Measurements from ENCODE around the gene MGARP. TPM values are rescaled to one million over a fixed set of nuclear protein-coding genes. Genes with fewer than 3 reads are reported as not detected.
"Not testable (repeated sequence)": the region's sequence is repeated elsewhere in the genome, so short reads cannot be mapped to it uniquely, and the experiment has no call there.

MGARP gene
- total RNA-seq, result 2.2 TPM

GRCh38 chr4:139279760-139280620, at the start of gene MGARP:
Gene MGARP, minus strand, starts transcription at chr4:139280225. Its CDS starts 67 bp downstream, at chr4:139280158.
- no peak for DNase-seq (ENCODE audit: extremely low spot score in 2 of 2)
- Histone ChIP-seq H3K27me3 (no peaks in the 10 kb centered on the region), H3K9me3 (no peaks in the 10 kb centered on the region), H3K27ac (peak within 1 kb of the TSS; percentile 50), H3K4me1 (peaks cover 11% of the 10 kb centered on the region), H3K36me3 (no peaks in the 10 kb centered on the region), H3K4me3 (peak within 1 kb of the TSS; percentile 52 to 57)
- intact Hi-C loops (cut with DNase I), result no loop called here
- no peak for TF ChIP-seq CTCF (IDR thresholded peaks at IDR 0.05)
- no peak for TF ChIP-seq POLR2AphosphoS5 (IDR thresholded peaks at IDR 0.05; ENCODE audit: insufficient read depth in 1 of 2, low read depth in 1 of 2)
- TF ChIP-seq POLR2A (IDR thresholded peaks at IDR 0.05), result no peak

GRCh38 chr4:139329665-139330200, 49.7 kb upstream of the MGARP start:
- intact Hi-C loops (cut with DNase I), result no loop called here
- DNase-seq (ENCODE audit: extremely low spot score in 2 of 2), result no peak
- H3K27me3 ChIP-seq, result no peaks in the 10 kb centered on the region
- peaks cover 5% of the 10 kb centered on the region for H3K4me1 ChIP-seq
- peaks cover 0 to 13% of the 10 kb centered on the region in 2 donors for H3K36me3 ChIP-seq
- H3K27ac ChIP-seq, result no peak overlapping the region
- H3K9me3 ChIP-seq, result no peaks in the 10 kb centered on the region
- TF ChIP-seq CTCF (IDR thresholded peaks at IDR 0.05) (no peak), POLR2A (IDR thresholded peaks at IDR 0.05) (no peak), POLR2AphosphoS5 (IDR thresholded peaks at IDR 0.05; ENCODE audit: insufficient read depth in 1 of 2, low read depth in 1 of 2) (no peak)
- no peak overlapping the region for H3K4me3 ChIP-seq

- intact Hi-C loops (cut with DNase I), result no loop called here
- H3K4me3 ChIP-seq, result no peak overlapping the region
- H3K4me1 ChIP-seq, result peaks cover 22% of the 10 kb centered on the region
- no peaks in the 10 kb centered on the region for H3K9me3 ChIP-seq
- H3K27me3 ChIP-seq, result no peaks in the 10 kb centered on the region
- no peak for TF ChIP-seq POLR2A (IDR thresholded peaks at IDR 0.05)
- TF ChIP-seq CTCF (IDR thresholded peaks at IDR 0.05), result no peak
- no peak for TF ChIP-seq POLR2AphosphoS5 (IDR thresholded peaks at IDR 0.05; ENCODE audit: insufficient read depth in 1 of 2, low read depth in 1 of 2)
- no peak for DNase-seq (ENCODE audit: extremely low spot score in 2 of 2)
- no peak overlapping the region for H3K27ac ChIP-seq
- H3K36me3 ChIP-seq, result peaks cover 0 to 13% of the 10 kb centered on the region in 2 donors
These were observed 44.6 kb upstream of the MGARP start for GRCh38 chr4:139324620-139325019.

GRCh38 chr4:139322541-139322940, 42.5 kb upstream of the MGARP start:
- H3K4me3 ChIP-seq; intact Hi-C loops (cut with DNase I); H3K27me3 ChIP-seq; H3K27ac ChIP-seq; H3K36me3 ChIP-seq; DNase-seq (ENCODE audit: extremely low spot score in 2 of 2); H3K9me3 ChIP-seq: not testable (repeated sequence)
- peaks cover 22% of the 10 kb centered on the region for H3K4me1 ChIP-seq

- intact Hi-C loops (cut with DNase I); H3K27ac ChIP-seq; H3K4me3 ChIP-seq; DNase-seq (ENCODE audit: extremely low spot score in 2 of 2); H3K9me3 ChIP-seq; H3K36me3 ChIP-seq; H3K27me3 ChIP-seq: not testable (repeated sequence)
- H3K4me1 ChIP-seq, result peaks cover 22% of the 10 kb centered on the region
These were observed 42.0 kb upstream of the MGARP start for GRCh38 chr4:139322070-139322469.

GRCh38 chr4:139319571-139319970, 39.5 kb upstream of the MGARP start:
- Histone ChIP-seq H3K27ac (no peak overlapping the region), H3K9me3 (no peaks in the 10 kb centered on the region), H3K4me3 (no peak overlapping the region), H3K27me3 (no peaks in the 10 kb centered on the region), H3K4me1 (peaks cover 25% of the 10 kb centered on the region), H3K36me3 (no peaks in the 10 kb centered on the region)
- intact Hi-C loops (cut with DNase I), result no loop called here
- no peak for TF ChIP-seq POLR2A (IDR thresholded peaks at IDR 0.05)
- no peak for TF ChIP-seq POLR2AphosphoS5 (IDR thresholded peaks at IDR 0.05; ENCODE audit: insufficient read depth in 1 of 2, low read depth in 1 of 2)
- no peak for TF ChIP-seq CTCF (IDR thresholded peaks at IDR 0.05)
- DNase-seq (ENCODE audit: extremely low spot score in 2 of 2), result no peak

Measured in vagina (tissue), 2 donors.